ENCODE results near the gene GPSM1. TPM values are rescaled to one million over a fixed set of nuclear protein-coding genes. Genes with fewer than 3 reads are reported as not detected.

GPSM1 gene
- polyA plus RNA-seq, 1 of the 3 experiments (the other 2 are of a cell fraction), result 26.7 TPM

- TF ChIP-seq ZBTB33 (IDR thresholded peaks at IDR 0.05; ENCODE audit: borderline replicate concordance, low read depth), result no peak
Measured at GRCh38 chr9:136378170-136379002, 51.0 kb downstream of the GPSM1 start (continued).

GRCh38 chr9:136379003-136379287, 51.6 kb downstream of the GPSM1 start:
- WGBS (ENCODE audit: low lambda C conversion rate), result 91% methylated on average over 9 of the region's 18 CpGs
- Histone ChIP-seq H3K79me2 (ENCODE audit: insufficient read depth) (no peaks in the 10 kb centered on the region), H3K27ac (ENCODE audit: low read depth in 2 of 2, low read length in 1 of 2) (no peak overlapping the region), H2AFZ (ENCODE audit: low read depth) (no peak overlapping the region), H3K27me3 (ENCODE audit: insufficient read depth) (no peaks in the 10 kb centered on the region), H3K4me3 (ENCODE audit: low read depth in 2 of 2, low read length in 1 of 2) (no peak overlapping the region), H3K9me2 (no peaks in the 10 kb centered on the region), H3K9me3 (no peaks in the 10 kb centered on the region), H3K9ac (no peak overlapping the region), H3K4me2 (no peak overlapping the region), H4K20me1 (ENCODE audit: insufficient read depth) (no peaks in the 10 kb centered on the region), H3K36me3 (replicated peaks in 1 of 2; ENCODE audit: control insufficient read depth in 1 of 2, insufficient read depth in 2 of 2, low read length in 1 of 2) (peaks cover 0 to 73% of the 10 kb centered on the region in 2 experiments), H3F3A (replicated peaks; ENCODE audit: insufficient read depth) (no peaks in the 10 kb centered on the region), H3K4me1 (ENCODE audit: control insufficient read depth in 1 of 2, insufficient read depth in 2 of 2, low read depth in 1 of 2, low read length in 1 of 2) (peaks cover 0 to 22% of the 10 kb centered on the region in 2 experiments; a peak in 1 of 4 replicates)
- no peak for DNase-seq
- CTCF ChIA-PET, result interaction anchor here (1.3 to 3.9 kb wide), 4 partner anchors 15 to 66 kb away, joined by 3 to 15 read pairs (median 4); partner anchors contain the start of genes DNLZ and SNAPC4
- POLR2A ChIA-PET, result no interaction called here
- TF ChIP-seq RAD21 (IDR thresholded peaks at IDR 0.05; ENCODE audit: low read length), result no peak

GRCh38 chr9:136379401-136379800, 52.1 kb downstream of the GPSM1 start:
- ChIA-PET CTCF (interaction anchor here (1.3 to 3.9 kb wide), 4 partner anchors 16 to 66 kb away, joined by 3 to 15 read pairs (median 4); partner anchors contain the start of genes DNLZ and SNAPC4), POLR2A (no interaction called here)
- Histone ChIP-seq H3K9me2 (no peaks in the 10 kb centered on the region), H3K9me3 (no peaks in the 10 kb centered on the region), H3K79me2 (ENCODE audit: insufficient read depth) (no peaks in the 10 kb centered on the region), H4K20me1 (ENCODE audit: insufficient read depth) (no peaks in the 10 kb centered on the region), H3K4me1 (ENCODE audit: control insufficient read depth in 1 of 2, insufficient read depth in 2 of 2, low read depth in 1 of 2, low read length in 1 of 2) (peaks cover 0 to 17% of the 10 kb centered on the region in 2 experiments; a peak in 1 of 4 replicates), H3K27ac (ENCODE audit: low read depth in 2 of 2, low read length in 1 of 2) (no peak overlapping the region), H3K4me3 (ENCODE audit: low read depth in 2 of 2, low read length in 1 of 2) (no peak overlapping the region), H3F3A (replicated peaks; ENCODE audit: insufficient read depth) (no peaks in the 10 kb centered on the region), H3K36me3 (replicated peaks in 1 of 2; ENCODE audit: control insufficient read depth in 1 of 2, insufficient read depth in 2 of 2, low read length in 1 of 2) (peaks cover 1 to 78% of the 10 kb centered on the region in 2 experiments), H3K4me2 (no peak overlapping the region), H2AFZ (ENCODE audit: low read depth) (no peak overlapping the region), H3K27me3 (ENCODE audit: insufficient read depth) (no peaks in the 10 kb centered on the region), H3K9ac (no peak overlapping the region)
- TF ChIP-seq POLR2AphosphoS5 (IDR thresholded peaks at IDR 0.05; ENCODE audit: low read depth, low read length) (no peak), TAF1 (IDR thresholded peaks at IDR 0.05; ENCODE audit: borderline replicate concordance, low read depth, low read length) (no peak), YY1 (IDR thresholded peaks at IDR 0.05; ENCODE audit: low read depth) (no peak), FOXM1 (IDR thresholded peaks at IDR 0.05; ENCODE audit: low read depth) (no peak), EZH2phosphoT487 (IDR thresholded peaks at IDR 0.05; ENCODE audit: borderline replicate concordance, low read depth) (no peak)
- 100% methylated on average over 4 of the region's 11 CpGs for WGBS (ENCODE audit: low lambda C conversion rate)
- DNase-seq, result no peak

All from SK-N-SH (cell line).